GM19193 (cell line): Measurements from ENCODE around the gene CNTN2.

Experiments used
- POLR2A ChIP-seq: IDR thresholded peaks from 4 replicates; pipeline ENCODE4 v1.6.1; 2011; ENCODE audit not compliant: insufficient read depth, insufficient read length; ENCODE audit errors: extremely low read depth

CNTN2 gene

GRCh38 chr1:205042911-205043806 is at the start of gene CNTN2:
Gene CNTN2 (plus strand): TSS chr1:205043212. CDS start chr1:205053186, 9,974 bp downstream.
- TF ChIP-seq POLR2A = no peak

GRCh38 chr1:204994086-204994862 is 48.7 kb upstream of the CNTN2 start:
- no peak for TF ChIP-seq POLR2A

GRCh38 chr1:204996981-204997380 is 46.0 kb upstream of the CNTN2 start:
- no peak for TF ChIP-seq POLR2A

GRCh38 chr1:204997591-204998355 is 45.2 kb upstream of the CNTN2 start:
- no peak for TF ChIP-seq POLR2A

GRCh38 chr1:205001162-205001561 is 41.9 kb upstream of the CNTN2 start:
- TF ChIP-seq POLR2A = no peak

GRCh38 chr1:205002705-205003104 is 40.3 kb upstream of the CNTN2 start:
- no peak for TF ChIP-seq POLR2A

- TF ChIP-seq POLR2A = no peak
These were observed 39.5 kb upstream of the CNTN2 start for GRCh38 chr1:205003358-205004131.

GRCh38 chr1:205004351-205004750 is 38.7 kb upstream of the CNTN2 start:
- no peak for TF ChIP-seq POLR2A

GRCh38 chr1:205008896-205009295 is 34.1 kb upstream of the CNTN2 start:
- no peak for TF ChIP-seq POLR2A

GRCh38 chr1:205009670-205010069 is 33.3 kb upstream of the CNTN2 start:
- TF ChIP-seq POLR2A = no peak

- no peak for TF ChIP-seq POLR2A
These were observed 30.4 kb upstream of the CNTN2 start for GRCh38 chr1:205012391-205013140.

- no peak for TF ChIP-seq POLR2A
These were observed 29.2 kb upstream of the CNTN2 start for GRCh38 chr1:205013683-205014367.

GRCh38 chr1:205014783-205015182 is 28.2 kb upstream of the CNTN2 start:
- no peak for TF ChIP-seq POLR2A
